Omental fat pad (tissue), 4 donors: ENCODE data around the gene ENTHD1. TPM values are rescaled to one million over a fixed set of nuclear protein-coding genes. Genes with fewer than 3 reads are reported as not detected.
"Not testable (repeated sequence)": the region's sequence is repeated elsewhere in the genome, so short reads cannot be mapped to it uniquely, and the experiment has no call there.

Source experiments
- ATAC-seq: fragments of 150-250 bp; one replicate; pipeline ENCODE4 v1.9.1; 2016; ENCODE audit warnings: mild to moderate bottlenecking, moderate library complexity; ENCODE audit not compliant: low FRiP score
- DNase-seq: peaks from one replicate; pipeline ENCODE4 v3.0.0-alpha.2; 2019; ENCODE audit warnings: low spot score
- total RNA-seq, 4 donors: library from RNA; depleted of rRNA; stranded (reverse); fragments of >200 nt; gene quantifications; one replicate each; pipeline ENCODE4 v1.1.0, GENCODE V29; 2016
- TF ChIP-seq, protein P1 (sequence below), 3 donors: fragments of 450-650 bp; IDR thresholded peaks; one replicate each; pipeline ENCODE4 v1.5.1; 2016 to 2017; ENCODE audit warnings: antibody characterized with exemption in 3 of 3, mild to moderate bottlenecking in 3 of 3, moderate library complexity in 2 of 3

Gene ENTHD1
- total RNA-seq, 4 donors from 2014 or later, result not detected

DNA sequence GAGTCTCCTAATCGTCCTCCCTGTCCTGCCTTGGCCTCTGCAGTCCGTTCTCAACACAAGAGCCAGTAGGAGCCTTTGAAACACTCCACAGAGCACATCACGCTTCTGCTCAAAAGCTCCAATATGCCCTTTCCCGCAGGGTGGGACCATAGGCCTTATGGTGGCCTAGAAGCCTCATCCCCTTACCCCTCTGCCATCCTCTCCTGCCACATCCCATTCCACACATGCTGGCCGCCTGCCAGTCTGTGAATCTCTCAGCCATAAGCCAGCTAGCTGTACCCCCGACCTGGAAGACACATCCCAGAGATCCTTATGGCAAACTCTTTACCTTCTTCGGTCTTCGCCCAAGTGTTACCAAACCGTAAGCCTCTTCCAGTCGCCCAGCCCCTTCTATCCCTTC, 157.8 kb downstream of the ENTHD1 start:
- TF ChIP-seq, protein P1, sequence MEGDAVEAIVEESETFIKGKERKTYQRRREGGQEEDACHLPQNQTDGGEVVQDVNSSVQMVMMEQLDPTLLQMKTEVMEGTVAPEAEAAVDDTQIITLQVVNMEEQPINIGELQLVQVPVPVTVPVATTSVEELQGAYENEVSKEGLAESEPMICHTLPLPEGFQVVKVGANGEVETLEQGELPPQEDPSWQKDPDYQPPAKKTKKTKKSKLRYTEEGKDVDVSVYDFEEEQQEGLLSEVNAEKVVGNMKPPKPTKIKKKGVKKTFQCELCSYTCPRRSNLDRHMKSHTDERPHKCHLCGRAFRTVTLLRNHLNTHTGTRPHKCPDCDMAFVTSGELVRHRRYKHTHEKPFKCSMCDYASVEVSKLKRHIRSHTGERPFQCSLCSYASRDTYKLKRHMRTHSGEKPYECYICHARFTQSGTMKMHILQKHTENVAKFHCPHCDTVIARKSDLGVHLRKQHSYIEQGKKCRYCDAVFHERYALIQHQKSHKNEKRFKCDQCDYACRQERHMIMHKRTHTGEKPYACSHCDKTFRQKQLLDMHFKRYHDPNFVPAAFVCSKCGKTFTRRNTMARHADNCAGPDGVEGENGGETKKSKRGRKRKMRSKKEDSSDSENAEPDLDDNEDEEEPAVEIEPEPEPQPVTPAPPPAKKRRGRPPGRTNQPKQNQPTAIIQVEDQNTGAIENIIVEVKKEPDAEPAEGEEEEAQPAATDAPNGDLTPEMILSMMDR (IDR thresholded peaks at IDR 0.05), result no peak
- ATAC-seq (no peak), DNase-seq (no peak)

DNA sequence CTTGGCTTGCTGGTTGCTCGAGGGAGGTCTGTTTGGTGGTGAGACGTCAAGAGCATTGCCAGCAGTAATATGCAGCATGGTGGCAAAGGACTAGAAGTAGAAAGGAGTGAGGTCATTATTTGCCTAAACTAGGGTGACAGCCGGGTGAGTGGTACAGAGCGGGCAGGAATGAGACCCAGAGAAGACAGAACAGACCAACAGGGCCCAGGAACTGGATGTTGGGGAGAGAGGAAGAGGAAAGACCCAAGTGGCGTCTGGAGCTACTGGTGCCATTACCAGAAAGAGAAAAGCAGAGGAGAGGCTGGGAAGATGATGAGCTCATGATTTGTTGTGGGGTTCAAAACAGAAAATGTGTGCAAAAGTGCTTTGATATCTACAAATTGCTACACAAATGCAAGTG, 158.7 kb downstream of the ENTHD1 start:
- DNase-seq, result no peak
- TF ChIP-seq, protein P1 (IDR thresholded peaks at IDR 0.05), result no peak
- no peak for ATAC-seq

DNA sequence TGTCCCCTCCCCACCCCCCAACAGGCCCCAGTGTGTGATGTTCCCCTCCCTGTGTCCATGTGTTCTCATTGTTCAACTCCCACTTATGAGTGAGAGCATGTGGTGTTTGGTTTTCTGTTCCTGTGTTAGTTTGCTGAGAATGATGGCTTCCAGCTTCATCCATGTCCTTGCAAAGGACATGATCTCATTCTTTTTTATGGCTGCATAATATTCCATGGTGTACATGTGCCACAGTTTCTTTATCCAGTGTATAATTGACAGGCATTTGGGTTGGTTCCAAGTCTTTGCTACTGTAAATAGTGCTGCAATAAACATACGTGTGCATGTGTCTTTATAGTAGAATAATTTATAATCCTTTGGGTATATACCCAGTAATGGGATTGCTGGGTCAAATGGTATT, 159.5 kb downstream of the ENTHD1 start:
- DNase-seq, ATAC-seq: not testable (repeated sequence)

DNA sequence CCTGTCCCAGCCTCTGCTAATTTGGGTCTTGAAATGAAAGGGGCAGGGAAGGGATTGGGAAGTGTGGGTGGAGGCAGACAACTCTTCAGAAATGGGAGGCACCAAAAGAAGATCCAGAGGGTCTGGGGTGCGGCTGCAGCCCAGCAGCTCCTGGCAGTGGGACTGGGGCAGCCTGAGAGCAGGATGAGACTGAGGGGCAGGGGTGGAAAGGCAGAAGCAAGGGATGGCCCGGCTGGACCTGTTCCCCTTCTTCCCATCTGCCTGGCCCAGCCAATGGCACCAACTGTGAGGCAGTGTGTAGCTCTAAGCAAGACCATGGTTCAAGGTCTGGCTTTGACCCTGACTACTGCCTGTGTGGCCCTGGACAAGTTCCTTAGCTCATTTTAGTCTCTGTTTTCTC, 160.4 kb downstream of the ENTHD1 start:
- TF ChIP-seq, protein P1 (IDR thresholded peaks at IDR 0.05), result no peak
- no peak for DNase-seq
- no peak for ATAC-seq

DNA sequence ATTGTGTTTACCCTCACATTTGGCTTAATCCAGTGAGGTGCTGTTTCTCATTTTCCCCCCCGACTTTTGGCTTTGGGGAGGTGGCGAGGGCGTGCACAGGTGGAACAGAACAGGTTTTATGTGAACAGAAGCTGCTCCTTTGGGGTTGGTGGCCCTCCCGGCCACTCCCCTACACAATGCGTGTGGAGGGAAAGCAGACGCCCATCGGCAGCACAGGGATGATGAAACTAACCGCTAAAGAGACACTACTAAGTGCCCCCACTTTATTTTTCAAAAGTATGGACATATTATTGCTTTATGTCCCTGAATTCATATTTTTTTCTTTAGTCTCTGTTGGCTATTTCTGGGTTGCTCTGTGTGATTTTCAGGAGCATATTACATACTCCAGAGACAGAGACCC, 160.9 kb downstream of the ENTHD1 start:
- ATAC-seq (no peak), DNase-seq (no peak)
- TF ChIP-seq, protein P1 (IDR thresholded peaks at IDR 0.05), result no peak

DNA sequence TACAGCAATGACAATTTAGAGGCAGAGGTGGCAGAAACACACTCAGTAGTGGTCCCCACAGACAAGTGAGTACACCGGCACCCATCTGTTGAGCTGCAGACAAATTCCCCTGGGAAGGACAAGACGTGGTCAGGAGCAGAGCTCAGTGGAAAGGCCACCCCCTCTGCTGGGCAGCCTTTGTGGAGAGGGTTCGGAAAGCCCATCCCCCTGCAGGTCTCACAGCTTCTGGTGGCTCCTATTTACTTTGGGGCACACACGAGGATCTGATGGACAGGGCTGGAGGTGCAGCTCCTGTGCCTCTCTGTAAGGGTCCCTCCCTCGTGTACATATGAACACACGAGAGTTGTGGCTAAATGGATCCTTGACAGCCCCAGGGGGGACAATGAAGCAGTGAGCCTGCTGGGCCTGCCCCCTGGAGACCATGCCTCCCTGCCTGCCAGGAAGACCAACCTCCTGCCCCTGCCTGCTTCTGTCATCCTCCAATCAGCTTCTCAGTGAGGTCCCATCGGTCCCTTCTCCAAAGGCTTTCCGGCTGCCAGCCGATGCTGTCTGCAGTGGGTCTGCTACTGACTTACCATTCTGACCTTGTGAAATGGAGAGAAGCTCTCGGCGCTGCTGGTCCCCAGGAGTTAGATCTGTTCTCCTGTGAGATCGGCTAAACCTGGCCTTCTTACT, 161.5 kb downstream of the ENTHD1 start:
- DNase-seq, result no peak
- no peak for ATAC-seq
- TF ChIP-seq, protein P1 (IDR thresholded peaks at IDR 0.05), result no peak

DNA sequence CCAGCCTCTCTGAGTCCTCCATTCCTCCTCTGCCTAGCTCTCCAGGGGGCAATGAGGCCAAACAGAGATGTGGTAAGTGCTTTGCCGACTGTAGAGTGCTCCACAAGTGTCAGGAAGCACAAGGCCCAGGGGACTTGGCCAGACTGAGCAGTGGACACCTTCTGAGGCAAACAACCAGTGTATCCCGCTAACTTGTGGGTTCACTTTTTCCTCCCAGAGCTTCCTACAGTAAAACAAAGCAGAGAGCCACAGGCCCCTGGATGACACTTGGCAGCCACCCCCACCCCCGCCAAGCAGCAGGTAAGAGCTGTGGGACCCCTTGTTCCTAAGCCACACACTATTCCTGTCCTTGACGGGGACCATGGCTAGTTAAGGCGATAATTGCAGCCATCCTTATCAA, 162.1 kb downstream of the ENTHD1 start:
- ATAC-seq (no peak), DNase-seq (no peak)
- TF ChIP-seq, protein P1 (IDR thresholded peaks at IDR 0.05), result no peak
